Activated T-cell treated with anti-CD3 and anti-CD28 coated beads, Interleukin-2, amount 50 U/mL, for 48 hours (primary cell): ENCODE measurements around the gene GNRH2.
A peak's percentile ranks its signal among the peaks of the same experiment; 100 is the strongest.
"Not testable (repeated sequence)": the region's sequence is repeated elsewhere in the genome, so short reads cannot be mapped to it uniquely, and the experiment has no call there.

Experiments used
- DNase-seq, 2 experiments: peaks; one replicate each; pipeline ENCODE4 v3.0.0-alpha.2; 2020

The GNRH2 gene

DNA sequence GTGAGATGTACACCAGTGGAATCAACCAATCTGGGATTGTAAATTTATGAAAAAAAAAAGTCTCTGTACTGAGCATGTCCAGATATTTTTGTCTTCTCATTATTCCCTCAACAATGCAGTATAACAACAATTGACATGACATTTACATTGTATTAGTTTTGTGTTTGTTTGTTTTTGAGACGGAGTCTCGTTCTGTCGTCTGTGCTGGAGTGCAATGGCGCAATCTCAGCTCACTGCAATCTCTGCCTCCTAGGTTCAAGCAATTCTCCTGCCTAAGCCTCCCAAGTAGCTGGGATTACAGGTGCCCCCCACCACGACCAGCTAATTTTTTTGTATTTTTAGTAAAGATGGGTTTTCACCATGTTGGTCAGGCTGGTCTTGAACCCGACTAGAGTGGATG is 31.9 kb downstream of the GNRH2 start:
- not testable (repeated sequence) for DNase-seq

DNA sequence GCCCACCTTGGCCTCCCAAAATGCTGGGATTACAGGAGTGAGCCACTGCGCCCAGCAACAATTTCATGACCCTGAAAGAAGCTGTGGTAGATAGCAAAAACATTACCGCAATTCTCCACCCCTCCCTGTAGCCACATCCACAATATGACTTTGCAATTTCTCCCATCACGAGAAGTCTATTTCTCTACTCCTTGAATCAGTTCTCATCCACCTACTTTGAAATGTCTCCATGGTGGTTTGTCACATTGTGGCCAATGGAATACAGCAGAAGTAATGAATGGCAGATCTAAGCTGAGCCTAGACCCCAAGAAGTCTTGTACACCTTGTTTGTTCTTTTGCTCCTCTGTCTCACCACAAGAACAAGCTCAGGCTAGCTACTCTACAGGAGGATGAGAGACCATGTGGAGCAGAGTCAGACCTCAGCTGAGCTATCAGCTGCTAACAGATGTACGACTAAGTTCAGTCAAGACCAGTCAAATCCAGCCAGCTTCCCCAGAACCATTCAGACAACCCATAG is 34.3 kb downstream of the GNRH2 start:
- DNase-seq = no peak

DNA sequence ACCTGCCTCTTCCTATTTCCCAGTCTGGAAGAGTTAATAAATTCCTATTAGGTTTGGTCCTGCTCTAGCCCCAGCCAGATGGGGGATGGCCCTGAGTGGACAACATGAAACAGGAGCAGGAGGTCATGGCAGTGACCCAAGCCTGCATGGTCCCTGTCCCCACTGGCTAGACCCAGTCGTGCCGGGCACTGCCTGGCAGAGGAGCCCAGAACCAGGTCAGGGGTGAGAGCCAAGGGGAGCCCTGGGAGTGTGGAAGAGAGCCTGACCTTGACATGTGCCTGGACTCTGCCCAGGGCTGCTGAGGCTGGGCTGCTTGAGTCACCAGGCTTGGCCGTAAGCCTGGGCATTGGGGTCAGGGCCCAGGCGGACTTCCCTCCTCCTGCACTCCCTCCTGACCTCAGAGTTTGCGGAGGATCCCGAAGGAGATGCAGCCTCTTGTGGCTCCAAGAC is 37.5 kb downstream of the GNRH2 start:
- no peak for DNase-seq

DNA sequence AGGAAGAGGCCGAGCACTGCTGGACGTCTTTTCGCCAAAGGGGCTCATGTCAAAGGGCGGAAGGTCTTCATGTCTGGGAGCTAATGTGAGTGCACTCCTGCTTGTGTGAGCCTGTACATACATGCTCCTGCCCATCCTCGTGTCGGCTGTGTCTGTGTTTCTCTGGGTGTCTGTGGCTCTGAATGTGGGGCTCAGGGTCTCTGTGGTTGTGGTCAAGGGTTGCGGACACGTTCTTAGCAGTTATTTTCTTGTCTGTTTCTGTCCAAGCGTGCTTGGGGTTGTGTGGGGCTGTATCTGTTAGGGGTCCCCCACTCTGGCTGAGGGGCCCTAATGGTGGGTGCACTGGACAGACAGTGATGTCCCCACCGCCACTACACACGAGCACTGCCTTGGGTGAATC is 38.2 kb downstream of the GNRH2 start:
- DNase-seq = no peak

DNA sequence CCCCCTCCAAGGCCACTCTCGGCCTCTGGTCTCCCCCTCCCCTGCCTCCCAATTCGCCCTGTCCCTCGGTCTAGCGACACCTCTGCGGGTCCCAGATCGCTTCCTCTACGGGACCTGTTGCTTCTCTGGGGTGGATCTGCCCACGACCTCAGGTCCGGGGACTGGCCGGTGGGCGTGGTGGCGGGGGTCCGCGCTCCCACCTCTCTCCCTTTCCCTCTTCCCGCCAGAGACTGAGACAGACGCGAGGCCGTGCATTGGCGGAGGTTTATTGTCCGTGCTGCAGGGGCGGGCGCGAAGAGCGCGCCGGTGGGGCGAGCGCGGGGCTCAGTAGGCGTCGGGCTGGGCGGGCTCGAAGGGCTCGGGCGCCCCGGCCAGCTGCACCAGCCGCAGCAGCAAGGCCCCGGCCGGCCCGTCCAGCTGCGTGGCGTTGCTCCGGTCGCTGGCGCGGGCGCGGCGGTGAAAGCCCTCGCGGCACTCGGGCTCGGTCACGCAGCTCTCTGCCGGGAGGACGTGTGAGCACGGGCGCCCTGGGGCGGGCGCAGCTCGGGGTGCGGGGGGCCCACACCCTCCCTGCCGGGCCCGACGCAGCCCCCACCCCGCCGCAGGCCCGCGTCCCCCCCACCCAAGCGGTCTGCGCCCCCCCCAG is 39.0 kb downstream of the GNRH2 start:
- DNase-seq = no peak

DNA sequence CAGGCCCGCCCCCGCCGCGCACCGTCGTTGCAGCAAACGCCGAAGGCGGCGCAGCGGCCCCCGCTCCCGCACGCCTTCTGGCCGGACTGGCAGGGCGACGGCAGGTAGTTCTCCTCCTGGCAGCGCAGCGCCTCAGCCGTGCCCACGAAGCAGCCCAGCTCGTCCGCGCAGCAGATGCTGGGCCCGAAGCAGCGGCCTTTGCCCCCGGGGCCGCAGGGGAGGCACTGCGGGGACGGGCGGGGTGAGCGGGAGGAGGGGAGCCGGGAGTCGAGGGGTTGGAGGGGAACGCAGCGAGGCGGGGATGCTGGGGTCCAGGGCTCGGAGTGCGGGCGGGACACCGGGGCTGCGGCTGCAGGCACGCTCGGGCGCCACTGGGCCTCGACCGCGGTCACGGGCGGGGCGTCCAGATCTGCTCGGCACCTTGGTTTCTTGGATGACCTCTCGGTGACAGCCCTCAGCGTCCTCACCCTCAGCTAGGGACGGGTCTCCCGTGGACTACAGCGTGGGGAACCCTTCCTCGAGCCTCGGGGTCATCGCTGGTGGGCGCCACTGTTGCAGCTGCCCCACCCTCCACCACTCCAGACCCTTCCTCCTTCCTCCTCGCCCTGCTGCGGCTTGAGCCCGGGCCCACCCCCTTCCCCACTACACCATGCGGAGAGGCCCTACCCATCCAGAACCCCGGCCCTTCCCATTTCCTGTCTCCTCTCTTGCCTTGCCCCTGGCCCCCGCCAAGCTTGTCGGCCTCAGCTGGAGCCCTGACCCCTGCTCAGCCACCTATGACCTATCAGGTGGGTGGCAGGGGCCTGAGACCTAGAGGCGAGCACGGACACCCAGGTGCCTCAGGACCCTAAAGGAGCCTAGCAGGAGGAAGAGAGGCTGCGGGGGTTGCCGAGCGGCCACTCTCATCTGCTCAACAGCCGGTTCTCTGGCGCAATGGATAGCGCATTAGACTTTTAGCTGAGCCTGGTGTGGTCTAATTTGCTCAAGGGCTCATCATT is 39.8 kb downstream of the GNRH2 start:
- DNase-seq = no peak

DNA sequence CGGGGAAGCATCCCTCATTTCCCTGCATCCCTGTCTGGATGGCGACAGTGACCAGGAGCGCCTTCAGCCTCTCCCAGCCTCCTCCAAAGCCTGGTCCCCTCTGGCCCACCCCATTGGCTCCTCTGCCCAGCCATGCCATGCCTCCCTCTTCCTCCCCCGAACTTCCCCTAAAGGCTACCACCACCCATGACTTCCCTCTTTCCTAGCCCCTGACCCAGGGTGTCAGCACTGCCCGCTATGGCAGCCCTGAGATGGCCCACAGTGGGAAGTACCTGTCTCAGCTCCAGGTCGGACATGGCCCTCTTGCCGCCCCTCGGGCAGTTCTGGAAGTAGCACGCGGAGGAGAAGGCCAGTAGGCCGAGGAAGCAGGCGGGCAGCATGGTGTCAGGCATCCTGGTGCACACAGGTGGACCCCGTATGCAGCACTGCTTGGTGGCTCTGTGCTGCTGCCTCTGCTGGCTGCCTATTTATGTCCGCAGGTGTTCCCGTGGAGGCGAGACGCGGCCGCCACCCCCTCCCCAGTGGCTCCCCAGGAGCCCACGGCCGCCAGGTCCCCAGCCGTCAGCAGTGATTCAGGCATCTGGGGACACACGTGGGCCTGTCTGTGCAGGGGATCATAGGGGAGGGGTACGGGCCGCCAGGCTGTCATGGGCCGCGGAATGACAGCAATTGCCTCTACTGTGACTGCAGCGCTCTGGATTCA is 41.0 kb downstream of the GNRH2 start, which contains the start of gene AVP:
TSS of gene AVP (minus strand) at position 442 of the 703 bp plus-strand sequence. CDS start at position 392, 50 bp downstream.
- no peak for DNase-seq

DNA sequence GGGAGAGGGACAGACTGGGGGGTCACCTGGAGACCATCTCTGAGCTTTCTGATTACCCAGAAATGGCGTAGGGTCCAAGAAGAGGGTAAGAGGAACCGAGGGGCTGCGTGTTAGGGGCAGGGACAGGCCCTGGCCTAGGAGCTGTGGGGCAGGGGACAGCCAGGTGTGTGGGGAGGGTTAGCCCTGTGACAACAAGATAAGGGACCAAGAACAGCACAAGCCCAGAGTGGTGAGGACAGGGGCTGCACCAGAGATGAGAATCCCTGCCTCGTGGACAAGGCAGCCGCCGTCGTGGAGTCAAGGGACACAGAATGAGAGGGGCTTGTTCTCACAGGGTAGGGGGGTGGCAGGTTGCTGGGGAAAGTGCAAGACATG is 41.6 kb downstream of the GNRH2 start:
- no peak for DNase-seq

DNA sequence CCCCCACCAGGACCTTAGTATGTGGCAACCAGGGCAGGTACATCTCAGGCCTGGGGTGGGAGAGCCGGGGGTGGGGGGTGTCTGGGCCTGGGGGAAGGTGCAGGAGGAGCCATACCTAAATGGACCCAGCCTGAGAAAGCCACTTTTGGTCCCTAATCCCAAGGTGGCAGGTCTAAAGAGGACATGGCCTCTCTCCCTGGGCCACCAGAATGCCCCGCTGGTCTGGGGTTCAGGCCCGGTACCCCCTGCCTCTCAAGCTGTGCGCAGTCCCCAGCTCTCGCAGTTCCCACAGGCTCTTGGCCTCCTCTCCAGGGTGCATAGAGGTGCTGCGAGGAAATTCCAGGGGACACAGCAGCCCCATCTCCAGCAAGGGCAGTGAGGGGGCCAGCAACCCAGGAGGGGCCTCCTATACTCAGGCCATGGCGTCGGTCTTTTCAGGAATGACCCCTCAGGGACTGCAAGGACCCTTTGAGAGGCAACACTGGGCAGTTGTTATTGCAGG is 42.2 kb downstream of the GNRH2 start:
- no peak for DNase-seq

DNA sequence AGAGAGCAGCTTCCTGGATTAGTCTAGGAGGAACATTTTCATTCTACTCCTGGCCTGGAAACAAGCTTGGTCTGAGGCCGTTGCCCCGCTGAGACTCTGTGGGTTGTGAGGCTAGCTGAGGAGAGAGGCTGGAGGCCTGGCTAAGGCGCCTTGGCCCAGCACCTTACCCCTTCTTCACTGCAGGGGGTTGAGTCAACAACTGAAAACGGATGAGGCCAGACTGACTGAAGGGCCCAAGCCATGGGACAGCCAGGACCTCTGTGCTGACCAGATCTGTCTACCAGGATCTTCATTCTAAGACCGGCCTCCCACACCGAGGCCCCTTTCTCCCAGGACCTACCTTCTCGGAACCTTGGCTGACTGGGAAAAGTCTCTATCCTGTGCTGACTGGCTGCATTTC is 44.6 kb downstream of the GNRH2 start:
- DNase-seq = no peak

DNA sequence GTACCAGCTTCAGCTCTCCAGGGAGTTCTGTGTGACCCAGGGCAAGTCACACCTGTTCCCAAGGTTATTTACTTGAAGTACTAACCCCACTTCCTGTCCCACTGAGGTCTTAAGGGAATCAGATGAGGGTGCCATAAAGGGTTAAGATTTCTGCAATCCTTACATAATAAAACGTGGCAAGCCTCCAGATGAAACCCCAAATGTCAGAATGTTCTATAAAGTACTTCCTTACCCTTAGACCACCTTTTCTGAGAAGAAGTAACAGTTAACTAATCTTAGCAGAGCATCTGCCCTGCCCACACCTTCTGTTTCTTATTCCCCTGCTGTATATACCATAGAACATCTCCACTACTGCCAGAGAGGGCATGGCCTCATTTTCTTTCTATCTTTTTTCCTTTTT is 47.1 kb downstream of the GNRH2 start:
- DNase-seq = no peak

DNA sequence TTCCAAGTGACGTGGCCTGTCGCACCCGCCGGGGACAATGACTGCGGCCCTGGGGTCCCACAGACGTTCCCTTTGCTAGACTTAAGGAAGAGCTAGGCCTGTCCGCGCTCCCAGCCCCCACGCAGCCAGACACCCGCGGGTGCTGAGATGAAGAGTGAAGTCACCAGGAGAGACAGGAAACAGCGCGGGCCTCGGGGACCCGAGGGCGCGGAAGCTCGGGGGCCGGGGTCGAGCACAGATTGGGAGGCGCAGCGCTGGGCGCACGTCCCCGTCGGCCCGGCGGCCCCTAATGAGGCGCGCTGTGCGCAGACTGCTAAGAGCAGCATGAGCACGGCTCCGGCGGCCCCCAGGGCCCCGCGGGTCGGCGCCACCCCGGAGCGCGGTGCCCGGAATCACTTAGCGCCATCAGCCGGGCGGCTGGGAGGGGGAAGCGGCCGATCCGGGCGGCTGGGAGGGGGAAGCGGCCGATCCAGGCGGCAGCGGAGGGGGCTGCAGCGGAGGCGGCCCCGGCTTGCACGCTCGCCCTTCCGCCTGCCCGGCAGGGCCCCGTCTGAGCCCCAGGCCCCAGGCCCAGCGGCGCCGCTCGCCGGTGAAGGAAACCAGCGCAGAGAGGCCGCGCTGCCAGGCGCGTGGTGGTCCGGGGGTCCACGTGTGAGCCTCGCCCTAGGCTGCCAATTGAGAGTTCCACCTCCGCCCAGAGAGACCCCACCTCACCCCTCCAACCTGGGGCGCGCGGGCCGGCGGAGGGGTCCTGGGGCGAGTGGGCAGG is 49.4 kb downstream of the GNRH2 start:
- peak; percentile 59 to 69 for DNase-seq

DNA sequence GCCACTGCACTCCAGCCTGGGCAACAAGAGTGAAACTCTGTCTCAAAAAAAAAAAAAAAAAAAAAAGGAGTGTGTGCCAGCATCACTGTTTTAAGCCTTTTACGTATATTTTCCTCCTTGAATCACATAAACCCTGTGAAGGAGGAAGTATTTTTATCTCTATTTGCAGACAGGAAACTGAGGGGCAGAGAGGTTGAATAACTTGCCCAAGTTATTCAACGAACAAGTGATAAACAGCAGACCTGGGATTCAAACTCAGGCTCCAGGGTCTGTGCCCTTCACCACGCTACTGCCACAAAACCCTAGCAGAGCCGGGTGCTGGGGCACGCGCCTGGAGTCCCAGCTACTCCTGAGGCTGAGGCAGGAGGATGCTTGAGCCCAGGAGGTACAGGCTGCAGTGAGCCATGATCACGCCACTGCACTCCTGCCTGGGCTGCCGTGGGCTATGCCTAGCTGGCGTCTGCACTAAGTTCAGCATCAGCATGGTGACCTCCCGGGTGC is 50.5 kb downstream of the GNRH2 start:
- DNase-seq = peak in 1 of 2 experiments; percentile 46

DNA sequence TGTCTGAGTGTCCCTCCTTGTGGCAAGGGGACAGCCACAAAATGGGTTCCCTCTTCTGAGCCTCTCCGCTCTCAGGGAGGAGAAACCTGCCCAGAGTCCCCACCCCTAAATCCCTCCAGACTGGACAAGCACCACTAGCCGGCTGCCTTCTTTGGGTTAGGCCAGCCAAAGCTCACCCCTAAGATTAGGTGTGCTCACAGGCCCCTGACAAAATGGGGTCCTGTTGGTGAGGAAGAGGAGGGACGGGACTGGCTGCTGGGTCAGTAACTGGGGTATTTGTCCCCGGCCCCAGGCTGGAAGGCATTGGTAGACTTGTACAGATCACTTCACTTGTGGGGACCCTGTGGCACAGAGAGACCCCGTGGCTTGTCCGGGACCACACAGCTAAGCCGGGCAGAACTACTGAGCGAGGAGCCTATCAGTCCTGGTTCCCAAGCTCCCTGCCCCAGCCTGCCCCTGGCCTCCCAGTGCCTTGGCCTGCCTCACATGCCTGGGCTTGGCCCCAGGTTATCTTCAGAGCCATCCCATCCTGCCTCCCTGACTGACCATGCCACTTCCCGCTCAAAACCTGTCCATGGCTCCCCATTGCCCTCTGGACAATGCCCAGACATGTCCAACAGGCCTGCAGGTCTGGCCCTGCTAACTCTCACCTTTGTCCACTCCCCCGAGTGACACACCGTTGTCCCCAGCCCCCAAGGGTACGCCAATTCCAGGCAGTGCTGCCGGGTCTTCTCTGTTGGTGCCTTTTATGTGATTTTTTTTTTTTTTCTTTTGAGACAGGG is 51.6 kb downstream of the GNRH2 start:
- DNase-seq = no peak
